ENCODE data around the gene PTPRE. TPM values are rescaled to one million over a fixed set of nuclear protein-coding genes. Genes with fewer than 3 reads are reported as not detected.
A peak's percentile ranks its signal among the peaks of the same experiment; 100 is the strongest.

PTPRE gene
- total RNA-seq, 1 experiment from 2014 or later: 11.6 TPM

DNA sequence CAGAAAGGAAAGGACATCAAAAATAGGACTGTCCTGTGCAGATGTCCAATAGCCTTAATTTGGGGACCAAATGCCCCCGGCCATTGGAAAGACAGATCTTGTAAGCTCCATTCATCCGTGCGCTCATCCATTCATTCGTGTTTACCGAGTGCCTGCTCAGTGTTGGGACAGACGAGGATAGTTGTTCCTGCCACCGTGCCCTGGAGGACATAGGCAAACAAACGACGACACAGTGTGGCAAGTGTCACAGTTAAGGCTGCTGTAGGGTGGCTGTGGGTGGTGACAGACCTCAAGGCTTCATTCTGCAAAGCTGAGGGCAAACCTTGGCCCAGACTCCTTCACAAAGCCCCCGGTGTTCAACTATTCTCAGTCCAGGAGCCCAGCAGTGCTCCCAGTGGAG, 191.7 kb downstream of the PTPRE start:
- DNase-seq (ENCODE audit: low spot score): no peak
- intact Hi-C loops (cut with micrococcal nuclease; ENCODE audit: unreplicated experiment): no loop called here

DNA sequence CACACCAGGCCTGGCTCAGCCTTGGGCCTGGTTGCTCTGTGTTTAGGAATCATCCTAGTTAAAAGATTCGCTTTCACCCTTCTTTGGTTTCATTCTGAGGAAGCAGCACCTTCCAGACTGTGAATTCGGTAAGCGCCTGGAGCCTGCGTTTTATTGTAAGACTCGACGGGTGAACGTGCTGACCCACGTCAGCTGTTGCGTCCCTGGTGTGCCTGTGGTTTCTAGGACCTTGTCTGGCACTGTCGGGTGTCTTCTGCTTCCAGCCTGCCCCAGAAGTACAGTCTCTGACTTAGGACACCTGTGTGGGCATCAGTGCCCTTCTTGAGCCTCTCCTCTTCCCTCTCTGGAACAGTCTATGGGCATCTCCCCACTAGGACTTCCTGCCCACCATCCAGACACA, 193.0 kb downstream of the PTPRE start:
- ChIA-PET POLR2A (ENCODE audit: low non-redundant PET) (no interaction called here), CTCF (no interaction called here)
- H3K9me3 ChIP-seq (ENCODE audit: low read depth, low read length, poor library complexity, severe bottlenecking): no peaks in the 10 kb centered on the region
- H3K27me3 ChIP-seq (replicated peaks; ENCODE audit: insufficient read depth, low read depth, low read length, poor library complexity): no peaks in the 10 kb centered on the region
- no peak overlapping the region for H3K4me3 ChIP-seq (ENCODE audit: low read depth, low read length, poor library complexity, severe bottlenecking)
- intact Hi-C loops (cut with micrococcal nuclease; ENCODE audit: unreplicated experiment): no loop called here
- DNase-seq (ENCODE audit: low spot score): no peak
- TF ChIP-seq CTCF (conservative IDR thresholded peaks at IDR 0.05; ENCODE audit: low read depth, low read length): no peak
- TF ChIP-seq EZH2 (IDR thresholded peaks at IDR 0.05; ENCODE audit: borderline replicate concordance, low read depth, low read length, poor library complexity, severe bottlenecking): no peak
- H3K36me3 ChIP-seq (ENCODE audit: insufficient read depth, low read length, poor library complexity, severe bottlenecking): peaks cover 88% of the 10 kb centered on the region
- no peak overlapping the region for H3K27ac ChIP-seq (ENCODE audit: low read depth, low read length, poor library complexity, severe bottlenecking)
- BruUV-seq (replicated peaks): no TSS peak
- peaks cover 5% of the 10 kb centered on the region for H3K4me1 ChIP-seq (ENCODE audit: insufficient read depth, low read length, poor library complexity, severe bottlenecking)

More for the DNA sequence above, 191.7 kb downstream of the PTPRE start:
- H3K36me3 ChIP-seq (ENCODE audit: insufficient read depth, low read length, poor library complexity, severe bottlenecking): peaks cover 76% of the 10 kb centered on the region
- H3K27ac ChIP-seq (ENCODE audit: low read depth, low read length, poor library complexity, severe bottlenecking): no peak overlapping the region
- no peak overlapping the region for H3K4me3 ChIP-seq (ENCODE audit: low read depth, low read length, poor library complexity, severe bottlenecking)
- H3K27me3 ChIP-seq (replicated peaks; ENCODE audit: insufficient read depth, low read depth, low read length, poor library complexity): no peaks in the 10 kb centered on the region
- CTCF ChIA-PET: no interaction called here
- no peaks in the 10 kb centered on the region for H3K9me3 ChIP-seq (ENCODE audit: low read depth, low read length, poor library complexity, severe bottlenecking)
- POLR2A ChIA-PET (ENCODE audit: low non-redundant PET): no interaction called here
- TF ChIP-seq CTCF (conservative IDR thresholded peaks at IDR 0.05; ENCODE audit: low read depth, low read length) (no peak), EZH2 (IDR thresholded peaks at IDR 0.05; ENCODE audit: borderline replicate concordance, low read depth, low read length, poor library complexity, severe bottlenecking) (no peak)
- TSS peak; percentile 20 for BruUV-seq (replicated peaks)
- peaks cover 5% of the 10 kb centered on the region for H3K4me1 ChIP-seq (ENCODE audit: insufficient read depth, low read length, poor library complexity, severe bottlenecking)

- DNase-seq (ENCODE audit: low spot score): no peak
- TF ChIP-seq CTCF (conservative IDR thresholded peaks at IDR 0.05; ENCODE audit: low read depth, low read length) (no peak), EZH2 (IDR thresholded peaks at IDR 0.05; ENCODE audit: borderline replicate concordance, low read depth, low read length, poor library complexity, severe bottlenecking) (no peak)
- no TSS peak for BruUV-seq (replicated peaks)
- Histone ChIP-seq H3K27me3 (replicated peaks; ENCODE audit: insufficient read depth, low read depth, low read length, poor library complexity) (no peaks in the 10 kb centered on the region), H3K9me3 (ENCODE audit: low read depth, low read length, poor library complexity, severe bottlenecking) (no peaks in the 10 kb centered on the region), H3K4me1 (ENCODE audit: insufficient read depth, low read length, poor library complexity, severe bottlenecking) (peaks cover 2% of the 10 kb centered on the region), H3K27ac (ENCODE audit: low read depth, low read length, poor library complexity, severe bottlenecking) (no peak overlapping the region), H3K36me3 (ENCODE audit: insufficient read depth, low read length, poor library complexity, severe bottlenecking) (peaks cover 100% of the 10 kb centered on the region), H3K4me3 (ENCODE audit: low read depth, low read length, poor library complexity, severe bottlenecking) (no peak overlapping the region)
- intact Hi-C loops (cut with micrococcal nuclease; ENCODE audit: unreplicated experiment): no loop called here
- POLR2A ChIA-PET (ENCODE audit: low non-redundant PET): no interaction called here
- CTCF ChIA-PET: no interaction called here
These were observed 195.0 kb downstream of the PTPRE start for GRCh38 chr10:128101901-128102300.

All from A673 (cell line).